GM19395 (cell line): ENCODE measurements around the gene STIMATE.

Experiments
- ATAC-seq: cut with Tn5 transposase; IDR thresholded peaks from one replicate; pipeline ENCODE4 v1.9.1; 2021; ENCODE audit warnings: mild to moderate bottlenecking, moderate library complexity; ENCODE audit not compliant: unreplicated experiment

The STIMATE gene

GRCh38 chr3:52897130-52898122 lies at the start of gene STIMATE:
STIMATE (minus strand) TSS chr3:52897548; CDS start chr3:52897450, 98 bp downstream.
- peak; percentile 92 for ATAC-seq

DNA sequence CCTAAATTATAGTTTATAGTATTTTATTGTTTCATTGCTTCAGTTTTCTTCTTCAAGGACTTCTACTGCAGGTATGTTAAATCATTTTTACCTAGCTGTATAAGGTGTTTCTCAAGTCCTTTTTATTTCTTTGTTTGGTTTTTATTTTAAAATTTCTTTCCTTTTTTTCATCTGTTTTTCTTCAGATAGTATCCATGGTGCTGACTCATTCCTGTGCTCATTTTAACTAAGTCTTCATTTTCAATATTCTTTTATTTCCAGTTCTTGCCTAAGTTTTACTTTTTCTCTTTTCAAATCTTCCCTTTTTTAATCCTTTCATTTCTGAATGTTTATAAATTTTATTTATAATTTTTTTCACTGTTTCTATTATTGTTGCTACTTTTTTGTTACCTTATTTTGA lies 42.3 kb upstream of the STIMATE start:
- no peak for ATAC-seq

DNA sequence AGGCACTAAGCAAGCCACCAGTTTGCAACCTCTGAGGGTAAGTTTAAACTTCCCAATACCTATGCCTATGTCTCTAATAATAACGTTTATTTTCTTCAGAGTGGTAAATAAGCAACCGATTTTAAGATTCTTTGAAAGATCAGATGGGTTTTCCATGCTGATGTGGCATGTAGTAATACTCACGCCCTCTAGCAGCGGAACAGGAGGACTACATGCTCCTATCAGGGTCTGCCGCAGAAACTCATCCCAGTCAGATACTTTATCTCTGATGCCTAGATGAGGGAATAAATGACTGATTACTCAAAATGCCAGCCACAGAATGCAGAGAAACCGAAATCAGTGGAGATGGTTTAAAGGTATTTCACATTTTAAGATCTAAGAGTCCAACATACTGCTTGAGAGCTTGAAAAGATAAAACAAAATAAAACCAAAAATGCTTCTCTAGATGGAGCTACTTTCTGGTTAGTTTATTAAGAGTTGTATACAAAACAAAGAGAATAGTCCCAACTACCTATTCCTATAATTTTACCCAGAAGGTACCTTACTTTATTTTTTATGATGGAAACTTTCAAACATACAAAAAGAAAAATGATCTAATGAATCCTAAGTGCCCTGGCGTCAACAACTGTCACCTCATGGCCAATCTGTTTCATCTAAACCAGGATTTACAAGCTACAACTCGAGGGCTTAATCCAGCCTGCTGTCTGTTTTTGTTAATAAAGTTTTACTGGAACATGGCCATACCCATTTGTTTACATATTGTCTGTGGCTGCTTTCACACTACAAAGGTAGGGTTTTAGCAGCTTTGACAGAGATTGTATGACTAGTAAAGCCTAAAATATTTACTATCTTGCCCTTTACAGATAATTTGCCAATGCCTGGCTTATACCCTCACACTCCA lies 37.5 kb upstream of the STIMATE start:
- peak; percentile 58 for ATAC-seq

DNA sequence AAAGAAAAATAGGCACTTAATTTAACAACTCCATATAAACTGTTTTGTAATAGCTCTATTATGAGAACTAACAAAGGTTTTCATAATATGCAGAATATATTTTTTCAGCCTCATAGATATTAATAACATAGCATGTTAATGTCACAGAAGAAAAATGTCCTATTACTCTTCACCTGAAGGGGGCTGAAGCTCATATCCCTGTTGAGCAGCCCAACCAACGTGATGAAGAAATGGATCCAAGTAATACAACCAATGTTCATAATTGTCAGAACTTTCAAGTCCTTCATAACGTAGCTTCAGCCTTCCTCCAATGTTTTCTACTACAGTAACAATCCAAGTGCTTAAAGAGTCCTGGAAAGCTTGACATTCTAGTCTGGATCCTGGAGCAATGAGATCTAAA lies 34.5 kb upstream of the STIMATE start:
- no peak for ATAC-seq

- ATAC-seq: no peak
Observed at GRCh38 chr3:52931328-52931727, 34.0 kb upstream of the STIMATE start.

- no peak for ATAC-seq
Observed at GRCh38 chr3:52930748-52931147, 33.4 kb upstream of the STIMATE start.

- ATAC-seq: no peak
Observed at GRCh38 chr3:52926554-52926953, 29.2 kb upstream of the STIMATE start.

DNA sequence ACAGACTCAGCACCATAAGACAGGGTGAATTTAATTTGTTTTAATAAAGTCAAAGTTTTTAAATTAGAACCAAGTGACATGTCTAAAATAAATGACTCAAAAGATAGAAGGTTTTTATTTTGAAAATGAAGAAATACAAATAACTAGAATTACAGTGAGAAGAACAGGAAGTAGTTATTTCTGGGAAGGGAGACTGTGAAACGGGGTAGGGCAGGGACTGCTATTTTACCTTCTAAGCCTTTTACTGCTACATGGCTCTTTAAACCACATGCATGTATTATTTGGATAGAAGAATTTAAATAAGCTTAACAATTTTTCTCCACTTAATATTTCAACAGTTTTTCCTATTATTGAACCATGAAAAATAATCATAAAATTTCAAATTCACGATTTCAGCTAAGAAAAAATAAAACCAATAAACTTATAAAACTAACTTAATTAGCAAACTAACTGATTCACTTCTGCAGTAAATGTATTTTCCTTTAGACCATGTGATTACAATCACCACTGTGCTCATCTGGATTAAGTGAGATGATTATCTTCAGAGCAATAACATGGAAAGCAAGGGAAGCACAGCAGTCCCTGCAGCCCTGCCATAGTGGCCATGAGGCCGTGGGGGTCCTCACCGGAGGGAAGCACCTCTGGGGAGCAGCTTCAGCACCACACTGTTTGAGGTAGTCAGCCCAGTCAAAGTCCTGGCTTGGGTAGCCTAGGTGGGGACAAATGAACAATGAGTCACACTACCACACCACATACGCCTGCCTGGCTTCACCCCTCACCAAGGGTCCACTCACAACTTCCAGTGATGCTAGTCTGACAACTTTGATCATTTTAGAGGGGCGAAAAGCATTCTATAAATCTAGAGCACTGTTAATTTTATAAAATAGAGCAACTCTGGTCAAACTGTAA lies 28.3 kb upstream of the STIMATE start:
- ATAC-seq: no peak

- no peak for ATAC-seq
Observed at GRCh38 chr3:52923963-52924362, 26.6 kb upstream of the STIMATE start.

- ATAC-seq: no peak
Observed at GRCh38 chr3:52920841-52921240, 23.5 kb upstream of the STIMATE start.

DNA sequence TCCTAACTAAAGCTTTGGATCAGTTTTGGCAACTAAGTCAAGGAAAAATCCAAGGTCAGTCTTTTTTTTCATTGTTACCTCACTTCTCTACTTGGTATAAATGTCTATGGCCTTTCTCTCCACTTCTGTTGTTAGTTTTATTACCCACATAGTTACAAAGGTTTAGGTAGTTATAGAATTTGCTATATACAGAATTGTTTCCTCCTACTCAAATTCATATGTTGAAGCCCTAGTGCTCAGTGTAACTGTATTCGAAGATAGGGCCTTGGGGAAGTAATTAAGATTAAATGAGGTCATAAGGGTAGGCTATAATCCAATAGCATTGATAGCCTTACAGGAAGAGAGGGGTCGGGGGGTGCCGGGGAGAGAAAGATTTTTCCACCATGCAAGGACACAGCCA lies 19.7 kb upstream of the STIMATE start:
- no peak for ATAC-seq

GRCh38 chr3:52915294-52915693 lies 17.9 kb upstream of the STIMATE start:
- no peak for ATAC-seq

DNA sequence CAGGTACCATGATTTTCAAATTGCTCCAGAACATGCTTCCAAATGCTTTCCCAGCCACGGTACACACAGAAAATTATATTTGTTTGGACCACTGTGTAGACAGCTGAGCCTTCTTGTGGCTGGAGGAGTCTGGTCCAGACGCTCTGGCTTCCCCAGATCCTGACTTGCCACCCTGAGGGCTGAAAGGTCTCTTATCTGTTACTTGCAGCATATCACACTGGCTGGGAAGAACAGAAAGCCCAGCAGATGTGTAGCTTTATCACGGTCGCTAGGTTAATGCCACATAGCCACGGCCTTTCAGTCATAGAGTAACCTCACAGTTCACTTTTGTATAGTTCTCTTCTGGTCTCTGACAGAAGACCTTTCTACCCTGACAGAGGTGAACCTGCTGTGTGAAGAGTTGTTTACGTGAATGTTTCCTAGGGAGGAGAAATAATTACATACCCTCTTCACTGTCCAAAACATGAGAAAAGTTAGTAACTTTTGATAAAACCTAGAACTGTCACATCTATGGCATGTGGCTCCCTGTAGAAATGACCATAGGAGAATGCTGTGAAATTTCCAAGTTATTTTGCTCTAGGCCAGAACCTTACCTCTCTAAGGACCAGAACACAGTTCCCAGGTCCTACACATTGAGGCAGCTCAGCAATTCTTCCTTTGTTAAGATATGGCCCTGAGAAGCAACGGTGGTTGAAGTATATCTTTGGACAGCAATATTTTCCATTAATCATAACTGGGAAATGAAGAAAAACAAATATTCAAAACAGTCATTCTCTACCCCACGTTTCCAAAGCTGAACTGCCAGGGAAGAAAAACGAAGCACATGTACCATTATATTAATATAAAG lies 15.8 kb upstream of the STIMATE start:
- no peak for ATAC-seq

GRCh38 chr3:52910823-52911222 lies 13.5 kb upstream of the STIMATE start:
- ATAC-seq: no peak

DNA sequence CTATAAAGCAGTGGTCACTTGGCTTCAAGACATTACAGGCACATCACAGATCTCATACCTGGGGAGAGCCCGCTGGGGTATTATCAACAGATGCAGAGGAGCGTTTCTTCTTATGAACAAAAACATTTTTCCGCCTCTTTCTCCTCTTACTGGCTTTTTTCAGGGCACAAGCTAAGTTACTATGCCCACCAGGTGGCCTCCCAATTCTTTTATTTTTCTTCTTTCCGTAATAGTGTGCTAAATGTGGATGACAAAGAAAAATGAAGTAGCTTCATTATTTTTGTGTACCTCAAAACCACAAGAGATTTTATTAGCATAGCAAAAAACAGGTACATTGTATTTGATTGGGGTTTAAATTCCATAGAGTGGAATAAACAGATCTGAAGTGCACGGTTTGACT lies 10.1 kb upstream of the STIMATE start:
- ATAC-seq: no peak

DNA sequence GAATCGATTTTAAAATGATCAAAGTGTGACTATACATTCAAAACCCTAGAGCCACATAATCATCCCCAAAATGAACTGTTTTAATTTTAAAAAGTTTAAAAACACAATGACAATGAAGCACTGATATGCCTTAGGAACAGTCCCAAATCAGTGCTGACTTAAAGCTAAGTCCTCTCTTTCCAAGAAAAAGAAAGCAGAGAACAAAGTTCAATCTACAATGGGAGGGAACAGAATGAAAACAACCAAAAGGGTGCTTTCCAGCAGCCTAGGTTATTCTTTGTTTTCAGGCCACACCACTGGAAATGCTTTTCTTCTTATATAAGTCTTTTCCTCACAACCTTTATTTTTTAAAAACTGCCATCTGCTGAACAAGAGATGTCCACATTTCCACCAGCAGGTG lies 7.2 kb upstream of the STIMATE start:
- no peak for ATAC-seq

DNA sequence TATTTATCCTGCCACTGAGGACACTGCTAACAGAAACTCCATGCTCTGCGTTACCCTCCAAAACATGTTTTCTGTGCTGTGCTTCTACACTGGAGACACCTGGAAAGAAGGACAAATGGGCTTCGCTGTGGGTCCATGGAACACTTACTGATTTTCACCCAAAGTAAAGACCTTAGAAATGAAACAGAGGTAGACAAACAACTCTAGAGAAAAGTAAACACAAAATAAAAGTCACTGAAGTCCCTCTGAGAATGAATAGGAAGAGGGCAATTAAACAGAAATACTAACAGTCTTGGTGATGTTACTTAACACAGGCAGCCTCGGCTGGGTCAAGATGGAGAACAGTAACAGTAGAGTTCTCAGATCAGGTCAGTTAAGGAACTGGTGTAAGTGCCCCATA lies 6.7 kb upstream of the STIMATE start:
- no peak for ATAC-seq

GRCh38 chr3:52896613-52897012 lies 735 bp downstream of the STIMATE start:
- no peak for ATAC-seq

DNA sequence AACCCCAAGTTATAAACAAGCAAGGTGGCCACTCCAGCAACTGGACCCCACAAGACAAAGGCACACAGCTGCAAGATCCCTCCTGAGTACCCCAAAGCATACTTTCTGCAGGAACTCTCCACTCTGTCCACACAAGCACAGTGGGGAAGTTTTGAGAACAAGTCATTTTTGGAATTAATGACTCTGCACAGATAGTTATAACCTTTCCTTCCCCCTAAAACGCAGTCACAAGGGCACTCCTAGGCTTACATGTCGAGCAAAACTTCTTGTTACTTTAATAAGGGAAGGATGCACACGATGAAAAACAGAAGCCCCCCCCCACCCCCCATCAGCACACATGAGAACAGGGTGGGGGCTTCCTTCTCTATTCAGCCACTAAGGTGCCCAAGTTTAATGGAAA lies 1.2 kb downstream of the STIMATE start:
- no peak for ATAC-seq

- no peak for ATAC-seq
Observed at GRCh38 chr3:52895418-52895817, 1.9 kb downstream of the STIMATE start.
